Measurements from ENCODE around the gene GTPBP6.

GTPBP6 gene

GRCh38 chrX:349196-349595 is 30.6 kb upstream of the GTPBP6 start:
- in situ Hi-C loops (cut with HindIII; ENCODE audit: low pct_unique_long_range_greater_than_20kb, low sequenced_read_pairs): no loop called here
- TF ChIP-seq JUND (IDR thresholded peaks at IDR 0.05; ENCODE audit: low read depth): no peak
- DNase-seq (ENCODE audit: low read depth in 1 of 2, low spot score in 1 of 2): no peak

- DNase-seq (ENCODE audit: low read depth in 1 of 2, low spot score in 1 of 2): no peak
- TF ChIP-seq JUND (IDR thresholded peaks at IDR 0.05; ENCODE audit: low read depth): no peak
- in situ Hi-C loops (cut with HindIII; ENCODE audit: low pct_unique_long_range_greater_than_20kb, low sequenced_read_pairs): no loop called here
These were observed 30.0 kb upstream of the GTPBP6 start for GRCh38 chrX:348461-349117.

GRCh38 chrX:347351-348117 is 28.9 kb upstream of the GTPBP6 start:
- no peak for TF ChIP-seq JUND (IDR thresholded peaks at IDR 0.05; ENCODE audit: low read depth)

GRCh38 chrX:346034-346813 is 27.6 kb upstream of the GTPBP6 start:
- DNase-seq (ENCODE audit: low read depth in 1 of 2, low spot score in 1 of 2): no peak
- in situ Hi-C loops (cut with HindIII; ENCODE audit: low pct_unique_long_range_greater_than_20kb, low sequenced_read_pairs): no loop called here
- TF ChIP-seq JUND (IDR thresholded peaks at IDR 0.05; ENCODE audit: low read depth): no peak

More at GRCh38 chrX:347351-348117, 28.9 kb upstream of the GTPBP6 start:
- no peak for DNase-seq (ENCODE audit: low read depth in 1 of 2, low spot score in 1 of 2)
- in situ Hi-C loops (cut with HindIII; ENCODE audit: low pct_unique_long_range_greater_than_20kb, low sequenced_read_pairs): no loop called here

- in situ Hi-C loops (cut with HindIII; ENCODE audit: low pct_unique_long_range_greater_than_20kb, low sequenced_read_pairs): no loop called here
- DNase-seq (ENCODE audit: low read depth in 1 of 2, low spot score in 1 of 2): no peak
- TF ChIP-seq JUND (IDR thresholded peaks at IDR 0.05; ENCODE audit: low read depth): no peak
These were observed 26.7 kb upstream of the GTPBP6 start for GRCh38 chrX:345020-345925.

GRCh38 chrX:344371-344901 is 25.8 kb upstream of the GTPBP6 start:
- in situ Hi-C loops (cut with HindIII; ENCODE audit: low pct_unique_long_range_greater_than_20kb, low sequenced_read_pairs): no loop called here
- no peak for DNase-seq (ENCODE audit: low read depth in 1 of 2, low spot score in 1 of 2)
- TF ChIP-seq JUND (IDR thresholded peaks at IDR 0.05; ENCODE audit: low read depth): no peak

- TF ChIP-seq JUND (IDR thresholded peaks at IDR 0.05; ENCODE audit: low read depth): no peak
- DNase-seq (ENCODE audit: low read depth in 1 of 2, low spot score in 1 of 2): no peak
- in situ Hi-C loops (cut with HindIII; ENCODE audit: low pct_unique_long_range_greater_than_20kb, low sequenced_read_pairs): no loop called here
These were observed 23.0 kb upstream of the GTPBP6 start for GRCh38 chrX:341541-342101.

GRCh38 chrX:340641-341423 is 22.2 kb upstream of the GTPBP6 start:
- in situ Hi-C loops (cut with HindIII; ENCODE audit: low pct_unique_long_range_greater_than_20kb, low sequenced_read_pairs): no loop called here
- no peak for DNase-seq (ENCODE audit: low read depth in 1 of 2, low spot score in 1 of 2)

GRCh38 chrX:340121-340520 is 21.5 kb upstream of the GTPBP6 start:
- no peak for DNase-seq (ENCODE audit: low read depth in 1 of 2, low spot score in 1 of 2)
- in situ Hi-C loops (cut with HindIII; ENCODE audit: low pct_unique_long_range_greater_than_20kb, low sequenced_read_pairs): no loop called here
- no peak for TF ChIP-seq JUND (IDR thresholded peaks at IDR 0.05; ENCODE audit: low read depth)

More at GRCh38 chrX:340641-341423, 22.2 kb upstream of the GTPBP6 start:
- TF ChIP-seq JUND (IDR thresholded peaks at IDR 0.05; ENCODE audit: low read depth): no peak

GRCh38 chrX:338836-339400 is 20.3 kb upstream of the GTPBP6 start:
- TF ChIP-seq JUND (IDR thresholded peaks at IDR 0.05; ENCODE audit: low read depth): no peak
- DNase-seq (ENCODE audit: low read depth in 1 of 2, low spot score in 1 of 2): no peak

More at GRCh38 chrX:338836-339400, 20.3 kb upstream of the GTPBP6 start:
- in situ Hi-C loops (cut with HindIII; ENCODE audit: low pct_unique_long_range_greater_than_20kb, low sequenced_read_pairs): no loop called here

All from T47D (cell line).